ENCODE data around the gene PHF20.

PHF20 gene

DNA sequence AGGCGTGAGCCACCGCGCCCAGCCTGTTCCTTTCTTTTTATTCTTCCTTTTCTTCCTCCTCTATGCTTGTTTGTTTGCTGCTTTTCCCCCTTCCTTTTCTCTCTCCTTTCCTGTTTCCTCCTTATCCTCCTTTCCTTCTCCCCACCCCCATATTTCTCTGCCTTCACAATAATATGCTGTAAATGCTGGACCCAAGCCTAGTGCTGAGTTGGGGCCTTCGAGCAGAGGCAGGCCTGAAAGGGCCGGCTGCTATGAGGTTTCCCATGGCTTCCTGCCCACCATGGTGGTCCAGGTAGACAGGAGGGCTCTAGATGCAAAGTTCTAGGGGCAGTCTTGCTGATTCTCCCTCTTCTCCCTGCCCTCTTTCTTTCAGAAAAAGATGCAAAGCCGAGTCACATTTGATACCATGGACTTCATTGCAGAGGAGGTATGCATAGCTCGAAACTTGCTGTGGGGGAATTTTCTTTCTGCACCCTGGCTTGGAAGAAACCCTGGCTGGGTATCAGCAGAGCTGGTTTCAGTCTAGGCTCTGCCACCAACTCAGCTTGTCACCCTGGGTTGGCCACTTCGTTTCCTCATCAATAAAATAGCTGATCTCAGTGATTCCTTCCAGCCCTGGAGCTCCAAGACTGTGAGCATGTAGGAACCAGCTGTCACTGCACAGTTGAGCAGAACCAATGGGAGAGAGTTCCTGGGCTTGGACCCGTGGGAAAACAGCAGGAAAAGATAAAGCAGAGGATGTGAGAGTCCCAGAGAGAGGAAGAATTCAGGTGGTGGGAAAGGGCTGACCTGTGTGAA, 204.0 kb downstream of the PHF20 start:
- no peak overlapping the region for H3K4me3 ChIP-seq (ENCODE audit: low read depth, low read length)
- TF ChIP-seq, protein P1, sequence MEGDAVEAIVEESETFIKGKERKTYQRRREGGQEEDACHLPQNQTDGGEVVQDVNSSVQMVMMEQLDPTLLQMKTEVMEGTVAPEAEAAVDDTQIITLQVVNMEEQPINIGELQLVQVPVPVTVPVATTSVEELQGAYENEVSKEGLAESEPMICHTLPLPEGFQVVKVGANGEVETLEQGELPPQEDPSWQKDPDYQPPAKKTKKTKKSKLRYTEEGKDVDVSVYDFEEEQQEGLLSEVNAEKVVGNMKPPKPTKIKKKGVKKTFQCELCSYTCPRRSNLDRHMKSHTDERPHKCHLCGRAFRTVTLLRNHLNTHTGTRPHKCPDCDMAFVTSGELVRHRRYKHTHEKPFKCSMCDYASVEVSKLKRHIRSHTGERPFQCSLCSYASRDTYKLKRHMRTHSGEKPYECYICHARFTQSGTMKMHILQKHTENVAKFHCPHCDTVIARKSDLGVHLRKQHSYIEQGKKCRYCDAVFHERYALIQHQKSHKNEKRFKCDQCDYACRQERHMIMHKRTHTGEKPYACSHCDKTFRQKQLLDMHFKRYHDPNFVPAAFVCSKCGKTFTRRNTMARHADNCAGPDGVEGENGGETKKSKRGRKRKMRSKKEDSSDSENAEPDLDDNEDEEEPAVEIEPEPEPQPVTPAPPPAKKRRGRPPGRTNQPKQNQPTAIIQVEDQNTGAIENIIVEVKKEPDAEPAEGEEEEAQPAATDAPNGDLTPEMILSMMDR (IDR thresholded peaks at IDR 0.05; ENCODE audit: low read depth, low read length, missing control alignments) = no peak
- no peak for DNase-seq (ENCODE audit: low read depth)

DNA sequence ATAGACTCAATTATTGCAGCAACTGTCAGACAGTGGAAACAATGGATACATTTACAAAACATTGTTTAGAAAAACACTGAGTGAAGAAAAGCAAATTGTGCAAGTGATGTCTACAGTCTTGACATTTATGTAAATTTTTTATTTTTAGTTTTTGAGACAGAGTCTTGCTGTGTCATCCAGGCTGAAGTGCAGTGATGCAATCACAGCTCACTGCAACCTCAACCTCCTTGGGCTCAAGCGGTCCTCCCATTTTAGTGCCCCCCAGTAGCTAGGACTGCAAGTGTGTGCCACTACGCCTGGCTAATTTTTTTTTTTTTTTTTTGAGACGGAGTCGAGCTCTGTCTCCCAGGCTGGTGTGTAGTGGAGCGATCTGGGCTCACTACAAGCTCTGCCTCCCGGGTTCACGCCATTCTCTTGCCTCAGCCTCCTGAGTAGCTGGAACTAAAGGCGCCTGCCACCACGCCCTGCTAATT, 206.3 kb downstream of the PHF20 start:
- TF ChIP-seq, protein P1 (IDR thresholded peaks at IDR 0.05; ENCODE audit: low read depth, low read length, missing control alignments) = no peak
- DNase-seq (ENCODE audit: low read depth) = no peak
- no peak overlapping the region for H3K4me3 ChIP-seq (ENCODE audit: low read depth, low read length)

DNA sequence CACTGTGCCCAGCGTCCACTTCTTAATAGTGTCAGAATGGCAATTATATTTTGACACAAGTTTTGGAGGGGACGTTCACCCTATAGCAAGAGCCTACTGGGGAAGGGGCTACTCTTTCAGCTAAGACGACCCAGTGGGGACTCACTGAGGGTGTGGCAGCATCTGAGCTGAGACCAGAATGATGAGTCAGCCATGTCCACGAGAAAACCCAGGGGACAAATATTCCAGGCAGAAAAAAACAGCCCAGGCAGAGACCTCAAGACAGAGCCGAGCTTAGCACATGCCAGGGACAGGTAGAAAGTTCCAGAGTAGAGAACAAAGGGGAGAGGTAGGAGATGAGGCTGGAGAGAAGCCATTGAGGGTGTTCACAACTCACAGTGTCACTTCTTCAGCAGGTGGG, 207.7 kb downstream of the PHF20 start:
- TF ChIP-seq, protein P1 (IDR thresholded peaks at IDR 0.05; ENCODE audit: low read depth, low read length, missing control alignments) = no peak
- H3K4me3 ChIP-seq (ENCODE audit: low read depth, low read length) = no peak overlapping the region
- no peak for DNase-seq (ENCODE audit: low read depth)

DNA sequence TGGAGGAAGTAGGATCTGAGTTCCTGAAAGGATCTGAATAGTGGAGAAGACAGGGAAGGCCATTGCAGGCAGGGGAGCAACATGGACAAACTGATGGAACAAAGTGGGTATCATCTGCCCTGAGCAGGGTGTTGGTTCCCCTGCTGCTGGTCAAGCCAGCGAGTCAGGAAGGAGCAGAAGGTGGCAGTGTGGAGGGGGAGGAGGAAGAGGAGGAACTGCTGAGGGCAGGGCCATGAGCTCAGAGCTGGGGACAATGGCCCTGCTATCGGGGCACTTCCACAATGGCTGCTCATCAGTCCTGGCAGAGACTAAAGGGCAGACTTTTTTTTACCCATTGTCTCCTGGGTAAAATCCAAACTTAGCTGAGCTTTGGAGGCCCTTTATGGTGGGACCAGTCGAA, 210.2 kb downstream of the PHF20 start:
- H3K4me3 ChIP-seq (ENCODE audit: low read depth, low read length) = no peak overlapping the region
- DNase-seq (ENCODE audit: low read depth) = no peak
- TF ChIP-seq, protein P1 (IDR thresholded peaks at IDR 0.05; ENCODE audit: low read depth, low read length, missing control alignments) = no peak

DNA sequence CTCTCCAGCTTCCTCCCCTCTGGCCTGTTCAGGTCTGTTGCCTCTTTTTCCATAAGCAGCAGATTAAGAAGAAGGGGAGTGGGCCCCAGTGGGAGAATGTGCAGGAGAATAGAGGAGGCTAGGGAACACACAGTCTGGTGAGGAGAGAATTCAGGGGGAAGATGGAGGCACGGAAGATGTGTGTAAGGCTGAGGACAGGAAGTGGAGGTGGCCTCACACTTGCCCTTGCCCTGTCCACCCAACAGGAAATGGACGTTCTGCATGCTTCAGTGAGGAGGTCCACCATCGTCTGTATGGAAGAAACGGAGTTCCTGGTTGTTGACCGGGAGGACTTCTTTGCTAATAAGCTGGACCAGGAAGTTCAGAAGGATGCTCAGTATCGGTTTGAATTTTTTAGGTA, 212.6 kb downstream of the PHF20 start:
- DNase-seq (ENCODE audit: low read depth) = no peak
- H3K4me3 ChIP-seq (ENCODE audit: low read depth, low read length) = no peak overlapping the region
- TF ChIP-seq, protein P1 (IDR thresholded peaks at IDR 0.05; ENCODE audit: low read depth, low read length, missing control alignments) = no peak

DNA sequence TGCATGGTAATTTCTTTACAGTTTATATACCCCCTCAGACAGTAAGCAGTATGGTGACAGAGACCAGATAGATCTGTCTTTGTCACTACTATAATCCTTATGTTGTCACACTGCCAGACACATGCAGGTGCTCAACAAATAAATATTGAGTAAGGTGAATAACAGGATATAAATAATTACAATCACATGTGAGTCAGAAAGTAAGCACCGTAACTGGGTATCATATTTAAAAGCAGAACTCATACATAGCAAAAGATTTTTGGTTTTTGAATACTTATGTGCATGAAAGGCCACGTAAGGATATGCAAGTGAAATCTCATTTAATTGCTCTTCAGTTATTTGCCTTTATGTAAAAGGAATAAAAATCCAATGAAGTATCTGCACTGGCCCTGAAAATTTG, 214.0 kb downstream of the PHF20 start:
- TF ChIP-seq, protein P1 (IDR thresholded peaks at IDR 0.05; ENCODE audit: low read depth, low read length, missing control alignments) = no peak
- no peak for DNase-seq (ENCODE audit: low read depth)
- H3K4me3 ChIP-seq (ENCODE audit: low read depth, low read length) = no peak overlapping the region

All from GM12864 (cell line).